CD4-positive, alpha-beta T cell treated with Interleukin-12 subunit alpha and Interleukin-12 subunit beta, for 1 hour (primary cell): Measurements from ENCODE around the gene MAPKAPK2.

ENCODE experiments used
- DNase-seq: peaks from one replicate; pipeline ENCODE4 v3.0.0-alpha.2; 2020

Gene MAPKAPK2

GRCh38 chr1:206705726-206706297 lies 21.1 kb downstream of the MAPKAPK2 start:
- no peak for DNase-seq

DNA sequence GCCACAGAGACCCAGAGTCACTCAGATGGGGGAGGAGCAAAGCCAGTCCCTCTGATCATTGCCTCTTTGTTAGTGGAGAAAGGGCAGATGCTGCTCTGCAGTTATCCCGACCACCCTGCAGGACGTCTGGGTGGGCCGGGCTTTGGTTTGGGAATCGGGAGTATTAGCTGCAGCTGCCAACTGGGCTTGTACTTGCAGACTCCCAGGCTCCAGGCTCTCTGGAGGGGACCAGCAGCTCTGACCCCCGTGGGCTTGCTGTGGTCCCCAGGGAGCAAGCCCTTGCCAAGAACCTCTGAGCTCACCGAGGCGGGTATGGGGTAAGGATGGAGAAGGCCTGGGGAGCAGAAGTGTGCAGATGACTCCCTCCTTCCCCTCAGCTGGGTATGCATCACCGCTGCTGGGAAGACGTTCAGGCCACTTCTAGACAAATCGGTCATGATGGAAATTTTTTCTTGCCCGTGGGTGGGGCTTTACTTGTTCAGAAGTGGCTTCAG lies 21.6 kb downstream of the MAPKAPK2 start:
- DNase-seq = no peak

DNA sequence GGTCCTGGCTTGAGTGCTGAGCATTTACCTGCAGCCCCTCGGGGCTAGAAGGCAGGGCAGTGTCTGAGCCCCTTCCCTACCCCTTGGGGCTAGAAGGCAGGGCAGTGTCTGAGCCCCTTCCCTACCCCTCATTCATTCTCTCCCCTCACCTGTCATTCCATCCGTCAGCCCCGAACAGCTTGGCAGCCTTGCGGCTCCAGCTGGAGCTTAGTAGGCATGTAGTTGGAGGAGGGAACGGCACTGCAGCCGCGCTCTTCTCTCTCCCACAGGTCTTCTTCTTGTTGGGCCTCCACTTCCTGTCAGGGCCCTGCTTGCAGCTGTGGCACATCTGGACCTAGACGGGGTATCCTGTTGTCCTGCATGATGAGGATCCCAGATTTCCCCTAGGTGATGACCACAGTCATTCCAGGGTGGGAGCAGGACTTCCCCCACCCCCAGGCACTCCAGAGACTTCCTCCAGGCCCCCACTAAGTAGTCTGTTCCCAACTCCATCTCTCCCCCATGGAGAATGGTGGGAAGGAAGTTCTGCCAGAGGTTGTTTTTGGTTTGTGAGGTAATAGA lies 22.2 kb downstream of the MAPKAPK2 start:
- DNase-seq = no peak

DNA sequence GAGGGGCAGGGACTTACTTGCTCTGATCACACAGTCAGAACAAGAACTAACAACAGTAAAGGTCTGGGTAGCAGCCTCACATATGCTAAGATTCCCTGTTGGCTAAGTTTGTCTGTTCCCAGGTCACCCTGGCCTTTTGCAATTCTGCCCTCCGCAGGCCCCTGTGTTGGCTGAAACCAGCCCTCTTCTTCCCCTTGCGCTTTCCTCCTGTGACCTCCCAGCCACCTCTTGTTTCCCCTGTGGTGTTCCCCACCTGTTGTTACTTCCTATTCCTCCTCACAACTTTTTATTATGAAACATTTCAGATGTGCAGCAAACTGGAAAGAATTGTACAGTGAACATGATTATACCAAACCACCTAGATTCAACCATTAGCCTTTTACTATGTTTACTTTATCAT lies 23.4 kb downstream of the MAPKAPK2 start:
- no peak for DNase-seq

DNA sequence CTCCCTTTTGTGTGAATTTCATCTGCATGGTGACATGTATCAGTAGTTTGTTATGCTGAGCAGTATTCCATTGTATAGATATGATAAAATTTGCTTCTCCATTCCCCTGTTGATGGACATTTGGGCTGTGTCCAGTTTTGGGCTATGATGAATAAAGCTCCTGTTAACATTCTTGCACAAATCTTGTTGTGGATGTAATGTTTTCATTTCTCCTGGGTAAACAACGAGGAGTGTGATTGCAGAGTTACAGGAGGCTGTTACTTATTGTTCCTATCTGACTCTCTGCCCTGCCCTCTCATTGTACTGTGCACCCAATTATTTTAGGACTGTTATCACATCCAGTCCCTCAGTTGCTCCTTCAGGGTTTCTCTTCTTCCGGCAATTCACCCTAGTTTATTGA lies 24.2 kb downstream of the MAPKAPK2 start:
- DNase-seq = no peak

DNA sequence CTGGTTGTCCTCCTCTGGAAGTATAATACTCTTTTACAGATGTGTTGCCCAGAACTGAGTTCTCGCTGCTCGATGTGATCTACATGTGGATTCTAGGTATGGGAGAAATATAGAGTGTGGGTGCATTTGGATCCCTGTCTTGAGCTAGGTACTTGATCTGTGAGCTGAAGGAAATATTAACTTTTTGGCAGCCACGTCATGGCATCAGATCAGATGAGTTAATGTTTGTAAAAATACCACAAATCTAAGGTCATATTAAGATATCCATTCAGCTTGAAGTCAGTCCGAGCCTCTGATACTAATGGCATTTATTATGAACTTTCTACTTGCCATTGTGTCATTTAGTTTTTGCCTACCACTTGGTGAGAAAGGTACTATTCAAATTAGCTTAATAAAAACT lies 24.6 kb downstream of the MAPKAPK2 start:
- no peak for DNase-seq

DNA sequence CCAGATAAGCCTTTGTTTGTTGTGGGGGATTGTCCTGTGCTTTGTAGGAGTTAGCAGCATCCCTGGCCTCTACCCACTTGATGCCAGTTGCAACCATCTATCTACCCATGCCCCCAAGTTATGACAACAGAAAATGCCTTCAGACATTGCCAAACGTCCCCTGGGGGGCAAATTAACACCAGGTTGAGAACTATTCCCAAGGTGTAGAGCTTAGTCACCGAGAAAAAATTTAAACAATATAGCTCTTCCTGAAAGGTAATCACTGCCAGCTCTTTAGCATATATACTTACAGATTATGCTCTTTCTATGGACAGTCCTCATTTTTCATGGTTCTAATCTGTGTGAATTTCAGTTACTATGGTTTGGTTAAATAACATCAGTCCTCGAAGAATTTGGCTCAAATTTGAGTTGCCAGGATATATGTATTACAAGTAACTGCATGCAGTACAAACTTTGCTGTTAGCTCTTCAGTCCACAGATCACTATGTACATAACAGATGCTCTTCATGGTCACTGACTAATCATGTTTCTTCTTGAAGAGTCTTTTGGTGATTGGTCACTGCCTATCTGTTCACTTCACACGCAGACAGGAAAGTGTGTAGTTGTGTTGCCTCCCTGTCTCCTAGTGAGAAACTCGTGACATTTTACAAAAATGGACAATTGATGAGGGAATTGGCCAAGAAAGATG lies 25.2 kb downstream of the MAPKAPK2 start:
- no peak for DNase-seq

GRCh38 chr1:206710460-206710823 lies 25.7 kb downstream of the MAPKAPK2 start:
- DNase-seq = no peak

- DNase-seq = peak; percentile 39
Observed at GRCh38 chr1:206713070-206713469, 28.4 kb downstream of the MAPKAPK2 start.

GRCh38 chr1:206713910-206714312 lies 29.2 kb downstream of the MAPKAPK2 start:
- DNase-seq = no peak

GRCh38 chr1:206714331-206715058 lies 29.8 kb downstream of the MAPKAPK2 start:
- DNase-seq = peak; percentile 48

- no peak for DNase-seq
Observed at GRCh38 chr1:206715120-206715519, 30.4 kb downstream of the MAPKAPK2 start.

GRCh38 chr1:206715552-206716158 lies 30.9 kb downstream of the MAPKAPK2 start:
- peak; percentile 55 for DNase-seq

DNA sequence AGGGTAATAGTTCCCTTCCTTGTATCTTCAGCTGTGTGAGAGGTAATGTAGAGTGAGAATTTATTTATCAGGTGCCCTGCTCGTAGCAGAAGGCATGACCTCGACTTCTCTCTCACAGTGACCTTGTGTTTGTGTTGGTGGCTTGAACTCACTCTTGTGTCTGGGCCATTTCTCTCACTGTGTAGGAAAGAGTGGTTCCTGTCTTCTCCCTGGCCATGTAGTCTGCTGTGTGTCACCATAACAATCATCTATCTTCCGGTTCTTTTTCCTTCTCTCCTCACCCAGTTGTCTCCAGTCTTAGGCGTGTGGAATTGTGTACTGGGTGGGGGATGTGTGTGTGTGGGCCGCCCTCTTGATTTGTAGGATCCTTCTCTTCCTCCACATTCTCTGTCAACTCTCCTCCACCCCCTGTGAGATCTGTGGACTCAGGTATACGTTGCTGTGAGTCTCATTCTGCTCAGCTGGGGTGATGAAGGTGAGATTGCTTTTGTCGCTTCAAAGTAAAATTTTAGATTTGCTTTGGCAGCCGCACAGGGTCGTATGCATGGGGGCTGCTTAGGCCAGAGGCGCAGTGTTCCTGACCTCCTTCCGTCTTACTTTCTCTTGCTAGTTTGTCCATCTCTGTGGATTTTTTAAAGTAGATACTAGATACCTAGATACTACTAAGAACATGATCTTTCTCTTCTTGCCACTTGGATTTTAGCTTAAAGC lies 31.6 kb downstream of the MAPKAPK2 start:
- DNase-seq = peak; percentile 26

DNA sequence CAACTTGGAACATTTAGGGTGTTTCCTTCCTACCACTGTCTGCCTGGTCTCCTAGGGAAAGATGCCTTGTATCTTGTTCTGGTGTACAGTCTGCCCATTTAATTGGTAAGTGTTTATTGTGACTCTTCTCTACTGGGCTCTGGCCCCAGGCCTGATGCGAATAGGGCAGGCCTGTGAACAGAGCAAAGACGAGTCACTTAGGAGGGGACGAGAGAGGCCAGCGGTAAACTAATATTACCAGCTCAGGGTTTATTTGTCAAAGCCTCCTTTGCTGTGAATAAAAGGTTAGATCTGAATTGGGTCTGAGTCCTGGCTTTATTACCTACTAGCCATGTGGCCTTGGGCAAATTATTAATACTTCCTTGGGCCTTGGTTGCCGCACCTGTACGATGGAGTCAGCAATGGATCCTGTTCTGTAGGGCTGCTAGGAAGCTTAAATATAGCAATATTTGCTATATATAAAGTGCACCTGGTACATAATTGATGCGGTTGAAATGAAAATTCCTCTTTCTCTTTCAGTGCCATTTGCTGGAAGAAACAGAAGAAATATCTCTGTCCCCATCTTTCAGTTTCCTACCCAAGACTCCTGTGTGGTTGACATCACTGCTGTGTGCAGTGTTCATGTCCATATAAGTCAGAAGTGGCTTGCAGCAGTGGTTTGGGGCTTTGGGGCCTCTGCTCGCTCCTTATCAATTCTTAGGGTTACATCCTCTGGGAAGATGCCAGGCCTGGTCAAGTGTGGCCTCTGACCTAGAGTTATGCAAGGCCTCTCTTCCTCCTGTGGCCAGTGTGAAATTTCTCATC lies 32.4 kb downstream of the MAPKAPK2 start:
- DNase-seq = peak; percentile 25

DNA sequence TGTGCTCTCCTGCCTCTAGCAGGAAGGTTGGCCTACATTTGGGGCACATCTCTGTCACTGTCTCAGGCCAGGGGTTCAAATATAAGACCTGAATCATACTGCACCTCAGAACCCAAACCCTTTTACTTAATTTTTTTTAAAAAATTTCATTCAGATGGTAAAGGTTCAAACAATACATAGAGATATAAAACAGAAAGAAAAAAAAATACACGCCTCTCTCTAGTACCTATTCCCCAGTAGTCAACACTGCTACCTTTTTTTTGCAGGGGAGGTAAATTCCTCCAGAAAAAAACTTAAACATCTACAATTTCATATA lies 32.9 kb downstream of the MAPKAPK2 start:
- DNase-seq = no peak

DNA sequence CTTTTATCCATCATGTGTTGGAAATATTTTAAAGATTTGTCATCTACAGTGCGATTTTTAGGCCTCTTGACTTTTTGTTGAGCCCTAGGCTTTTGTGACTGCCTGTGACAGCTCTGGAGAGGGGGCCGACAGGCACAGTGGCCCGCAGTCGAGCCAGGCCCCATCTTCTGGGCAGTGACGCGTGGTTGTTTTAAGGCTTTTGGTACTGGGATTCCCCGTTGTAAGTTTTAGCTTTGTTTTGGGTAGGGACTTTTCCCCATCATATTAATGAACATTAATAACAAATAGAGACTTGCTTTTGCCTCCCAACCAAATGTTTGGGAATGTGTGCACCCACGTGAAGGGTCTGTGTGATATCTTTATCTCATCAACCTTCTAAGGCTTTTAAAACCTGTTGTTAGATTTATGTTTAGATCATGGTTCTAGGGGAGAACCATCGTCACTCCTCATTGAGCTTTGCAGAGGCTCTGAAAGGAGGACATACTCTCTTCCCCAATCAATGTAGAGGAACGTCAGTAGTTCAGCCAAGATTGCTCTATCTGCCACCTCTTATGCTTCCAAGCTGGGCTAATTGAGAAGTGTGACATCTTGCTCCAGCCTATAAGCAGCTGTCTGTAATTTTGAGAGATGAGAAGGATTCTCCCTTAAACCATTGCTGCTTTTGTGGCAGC lies 34.6 kb downstream of the MAPKAPK2 start:
- DNase-seq = no peak

DNA sequence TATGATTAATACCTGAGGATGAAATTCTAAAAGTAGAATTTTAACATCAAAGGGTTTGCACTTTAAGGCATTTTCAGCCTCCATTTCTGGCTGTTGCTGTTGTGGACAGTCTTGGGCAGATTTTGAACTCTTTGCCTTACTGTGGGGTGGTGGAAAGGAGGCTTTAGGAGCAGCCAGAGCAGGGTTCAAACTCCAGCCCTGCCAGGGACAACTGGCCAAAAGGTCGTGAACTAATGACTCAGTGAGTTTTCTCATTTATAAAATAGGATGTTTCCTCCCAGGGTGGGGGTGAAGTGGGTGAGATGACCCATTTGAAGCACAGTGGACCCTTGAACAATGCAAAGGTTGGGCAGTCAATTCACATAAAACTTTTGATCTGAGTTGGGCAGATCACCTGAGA lies 36.7 kb downstream of the MAPKAPK2 start:
- no peak for DNase-seq

DNA sequence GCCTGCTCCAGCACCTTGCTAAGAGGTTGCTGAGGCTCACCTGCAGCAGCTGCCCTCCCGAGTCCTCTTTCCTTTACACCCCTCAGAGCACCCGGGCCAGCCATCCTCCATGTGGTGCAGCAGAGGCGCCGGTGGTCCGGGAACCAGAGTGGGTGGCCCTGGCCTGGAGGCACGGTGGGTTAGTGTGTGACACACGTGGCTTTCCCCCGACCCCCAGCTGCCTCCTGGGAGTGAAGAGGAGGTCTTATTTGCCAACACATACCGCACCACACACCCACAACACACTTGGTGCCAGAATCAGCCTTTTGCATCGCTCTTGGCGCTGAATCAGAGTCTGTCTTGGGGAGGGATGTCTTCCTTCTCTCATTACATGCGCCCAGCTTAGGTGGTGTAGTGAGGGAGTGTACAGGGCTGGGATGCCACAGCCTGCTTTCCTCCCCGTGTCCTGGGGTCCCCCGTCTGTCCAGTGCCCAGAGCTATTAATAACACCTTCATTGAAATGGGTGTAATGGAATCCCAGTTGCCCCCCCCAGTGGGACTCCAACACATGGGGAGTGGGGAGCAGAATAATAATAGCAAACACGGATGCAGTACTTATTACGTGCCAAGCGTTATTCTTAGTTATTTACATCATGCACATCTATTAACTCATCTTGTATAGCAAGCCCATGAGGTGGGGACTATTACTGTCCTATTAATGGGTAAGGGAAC lies 38.2 kb downstream of the MAPKAPK2 start:
- DNase-seq = no peak

- no peak for DNase-seq
Observed at GRCh38 chr1:206723462-206723804, 38.7 kb downstream of the MAPKAPK2 start.
